ENCODE data around the gene VKORC1L1.
A peak's percentile ranks its signal among the peaks of the same experiment; 100 is the strongest.
"Not testable (repeated sequence)": the region's sequence is repeated elsewhere in the genome, so short reads cannot be mapped to it uniquely, and the experiment has no call there.

Gene VKORC1L1

GRCh38 chr7:65981965-65982792 lies 109.3 kb downstream of the VKORC1L1 start, which contains the start of gene GUSB:
TSS of gene GUSB (minus strand) at chr7:65982213. CDS start at chr7:65982183, 30 bp downstream.
- peak; percentile 97 for DNase-seq (ENCODE audit: low read depth)
- peak within 1 kb of the TSS; percentile 83 for H3K4me3 ChIP-seq (ENCODE audit: low read depth, low read length)
- TF ChIP-seq, protein P1, sequence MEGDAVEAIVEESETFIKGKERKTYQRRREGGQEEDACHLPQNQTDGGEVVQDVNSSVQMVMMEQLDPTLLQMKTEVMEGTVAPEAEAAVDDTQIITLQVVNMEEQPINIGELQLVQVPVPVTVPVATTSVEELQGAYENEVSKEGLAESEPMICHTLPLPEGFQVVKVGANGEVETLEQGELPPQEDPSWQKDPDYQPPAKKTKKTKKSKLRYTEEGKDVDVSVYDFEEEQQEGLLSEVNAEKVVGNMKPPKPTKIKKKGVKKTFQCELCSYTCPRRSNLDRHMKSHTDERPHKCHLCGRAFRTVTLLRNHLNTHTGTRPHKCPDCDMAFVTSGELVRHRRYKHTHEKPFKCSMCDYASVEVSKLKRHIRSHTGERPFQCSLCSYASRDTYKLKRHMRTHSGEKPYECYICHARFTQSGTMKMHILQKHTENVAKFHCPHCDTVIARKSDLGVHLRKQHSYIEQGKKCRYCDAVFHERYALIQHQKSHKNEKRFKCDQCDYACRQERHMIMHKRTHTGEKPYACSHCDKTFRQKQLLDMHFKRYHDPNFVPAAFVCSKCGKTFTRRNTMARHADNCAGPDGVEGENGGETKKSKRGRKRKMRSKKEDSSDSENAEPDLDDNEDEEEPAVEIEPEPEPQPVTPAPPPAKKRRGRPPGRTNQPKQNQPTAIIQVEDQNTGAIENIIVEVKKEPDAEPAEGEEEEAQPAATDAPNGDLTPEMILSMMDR (IDR thresholded peaks at IDR 0.05; ENCODE audit: low read depth, low read length): no peak
- TF ChIP-seq POLR2A (IDR thresholded peaks at IDR 0.05; ENCODE audit: extremely low read depth, insufficient read length): peak; percentile 88
- peak; percentile 94 for TF ChIP-seq MAX (IDR thresholded peaks at IDR 0.05; ENCODE audit: low read depth, low read length)
- TF ChIP-seq MYC (IDR thresholded peaks at IDR 0.05; ENCODE audit: low read depth, low read length): peak; percentile 94

- no peak for TF ChIP-seq MAX (IDR thresholded peaks at IDR 0.05; ENCODE audit: low read depth, low read length)
- TF ChIP-seq MYC (IDR thresholded peaks at IDR 0.05; ENCODE audit: low read depth, low read length): no peak
- TF ChIP-seq, protein P1 (IDR thresholded peaks at IDR 0.05; ENCODE audit: low read depth, low read length): no peak
- TF ChIP-seq POLR2A (IDR thresholded peaks at IDR 0.05; ENCODE audit: extremely low read depth, insufficient read length): no peak
- H3K4me3 ChIP-seq (ENCODE audit: low read depth, low read length): no peak overlapping the region
- DNase-seq (ENCODE audit: low read depth): no peak
Observed at GRCh38 chr7:65983965-65984658, 111.2 kb downstream of the VKORC1L1 start.

DNA sequence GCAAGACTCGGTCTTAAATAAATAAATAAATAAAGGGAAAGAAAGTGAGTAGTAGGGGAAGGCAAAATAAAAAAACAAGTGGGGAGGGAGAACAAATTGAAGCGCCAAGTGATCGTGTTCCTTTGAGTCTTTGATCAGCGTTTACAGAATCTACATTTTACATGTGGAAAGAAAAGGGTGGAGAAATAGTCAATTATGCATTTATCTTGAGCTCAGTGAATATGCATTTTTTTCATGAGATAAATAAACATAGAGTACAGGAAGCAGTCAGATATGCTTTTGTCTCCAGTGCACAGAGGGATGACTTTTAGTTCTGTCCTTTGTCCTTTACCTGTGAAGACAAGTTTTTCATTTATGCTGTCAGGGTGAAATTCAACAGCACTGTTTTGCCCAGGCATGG lies 115.2 kb downstream of the VKORC1L1 start:
- DNase-seq (ENCODE audit: low read depth): no peak
- no peak overlapping the region for H3K4me3 ChIP-seq (ENCODE audit: low read depth, low read length)
- TF ChIP-seq MYC (IDR thresholded peaks at IDR 0.05; ENCODE audit: low read depth, low read length) (no peak), MAX (IDR thresholded peaks at IDR 0.05; ENCODE audit: low read depth, low read length) (no peak), POLR2A (IDR thresholded peaks at IDR 0.05; ENCODE audit: extremely low read depth, insufficient read length) (no peak)
- TF ChIP-seq, protein P1 (IDR thresholded peaks at IDR 0.05; ENCODE audit: low read depth, low read length): no peak

DNA sequence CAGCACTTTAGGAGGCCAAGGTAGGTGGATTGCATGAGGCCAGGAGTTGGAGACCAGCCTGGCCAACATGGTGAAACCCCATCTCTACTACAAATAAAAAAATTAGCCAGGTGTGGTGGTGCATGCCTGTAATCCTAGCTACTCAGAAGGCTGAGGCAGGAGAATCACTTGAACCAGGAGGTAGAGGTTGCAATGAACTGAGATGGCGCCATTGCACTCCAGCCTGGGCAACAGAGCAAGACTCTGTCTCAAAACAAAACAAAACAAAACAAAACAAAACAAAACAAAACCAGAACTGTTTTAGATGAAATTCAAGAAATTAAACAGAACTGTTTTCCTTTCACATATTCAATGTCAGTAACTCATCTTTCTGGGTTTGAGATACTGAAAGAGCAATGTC lies 115.6 kb downstream of the VKORC1L1 start:
- not testable (repeated sequence) for DNase-seq (ENCODE audit: low read depth)

GRCh38 chr7:65989694-65990080 lies 116.8 kb downstream of the VKORC1L1 start:
- TF ChIP-seq, protein P1 (IDR thresholded peaks at IDR 0.05; ENCODE audit: low read depth, low read length): no peak
- TF ChIP-seq POLR2A (IDR thresholded peaks at IDR 0.05; ENCODE audit: extremely low read depth, insufficient read length): no peak
- TF ChIP-seq MAX (IDR thresholded peaks at IDR 0.05; ENCODE audit: low read depth, low read length): no peak
- no peak for TF ChIP-seq MYC (IDR thresholded peaks at IDR 0.05; ENCODE audit: low read depth, low read length)
- DNase-seq (ENCODE audit: low read depth): no peak
- no peak overlapping the region for H3K4me3 ChIP-seq (ENCODE audit: low read depth, low read length)

More for the DNA sequence above, 115.6 kb downstream of the VKORC1L1 start:
- H3K4me3 ChIP-seq (ENCODE audit: low read depth, low read length): not testable (repeated sequence)

GRCh38 chr7:65991829-65992228 lies 119.0 kb downstream of the VKORC1L1 start:
- H3K4me3 ChIP-seq (ENCODE audit: low read depth, low read length); DNase-seq (ENCODE audit: low read depth): not testable (repeated sequence)

All from NB4 (cell line).